ENCODE results near the gene SRBD1. TPM values are rescaled to one million over a fixed set of nuclear protein-coding genes. Genes with fewer than 3 reads are reported as not detected.

Gene SRBD1
- total RNA-seq, 2 donors from 2014 or later = 5.3 to 9.6 TPM

GRCh38 chr2:45622336-45623075 is 11.4 kb upstream of the SRBD1 start:
- TF ChIP-seq, protein P1, sequence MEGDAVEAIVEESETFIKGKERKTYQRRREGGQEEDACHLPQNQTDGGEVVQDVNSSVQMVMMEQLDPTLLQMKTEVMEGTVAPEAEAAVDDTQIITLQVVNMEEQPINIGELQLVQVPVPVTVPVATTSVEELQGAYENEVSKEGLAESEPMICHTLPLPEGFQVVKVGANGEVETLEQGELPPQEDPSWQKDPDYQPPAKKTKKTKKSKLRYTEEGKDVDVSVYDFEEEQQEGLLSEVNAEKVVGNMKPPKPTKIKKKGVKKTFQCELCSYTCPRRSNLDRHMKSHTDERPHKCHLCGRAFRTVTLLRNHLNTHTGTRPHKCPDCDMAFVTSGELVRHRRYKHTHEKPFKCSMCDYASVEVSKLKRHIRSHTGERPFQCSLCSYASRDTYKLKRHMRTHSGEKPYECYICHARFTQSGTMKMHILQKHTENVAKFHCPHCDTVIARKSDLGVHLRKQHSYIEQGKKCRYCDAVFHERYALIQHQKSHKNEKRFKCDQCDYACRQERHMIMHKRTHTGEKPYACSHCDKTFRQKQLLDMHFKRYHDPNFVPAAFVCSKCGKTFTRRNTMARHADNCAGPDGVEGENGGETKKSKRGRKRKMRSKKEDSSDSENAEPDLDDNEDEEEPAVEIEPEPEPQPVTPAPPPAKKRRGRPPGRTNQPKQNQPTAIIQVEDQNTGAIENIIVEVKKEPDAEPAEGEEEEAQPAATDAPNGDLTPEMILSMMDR (IDR thresholded peaks at IDR 0.05) = no peak
- Histone ChIP-seq H3K27me3 (no peaks in the 10 kb centered on the region), H3K36me3 (no peaks in the 10 kb centered on the region), H3K4me1 (no peaks in the 10 kb centered on the region), H3K4me3 (no peak overlapping the region), H3K27ac (no peak overlapping the region), H3K9me3 (no peaks in the 10 kb centered on the region)
- no peak for DNase-seq (ENCODE audit: low spot score)

- no peak for DNase-seq (ENCODE audit: low spot score)
- no peaks in the 10 kb centered on the region for H3K36me3 ChIP-seq
- H3K27me3 ChIP-seq = no peaks in the 10 kb centered on the region
- peaks cover 0 to 11% of the 10 kb centered on the region in 2 donors for H3K4me1 ChIP-seq
- no peaks in the 10 kb centered on the region for H3K9me3 ChIP-seq
- H3K4me3 ChIP-seq = no peak overlapping the region
- TF ChIP-seq, protein P1 (IDR thresholded peaks at IDR 0.05) = no peak
- H3K27ac ChIP-seq = no peak overlapping the region
Observed at GRCh38 chr2:45617496-45617895, 6.4 kb upstream of the SRBD1 start.

DNA sequence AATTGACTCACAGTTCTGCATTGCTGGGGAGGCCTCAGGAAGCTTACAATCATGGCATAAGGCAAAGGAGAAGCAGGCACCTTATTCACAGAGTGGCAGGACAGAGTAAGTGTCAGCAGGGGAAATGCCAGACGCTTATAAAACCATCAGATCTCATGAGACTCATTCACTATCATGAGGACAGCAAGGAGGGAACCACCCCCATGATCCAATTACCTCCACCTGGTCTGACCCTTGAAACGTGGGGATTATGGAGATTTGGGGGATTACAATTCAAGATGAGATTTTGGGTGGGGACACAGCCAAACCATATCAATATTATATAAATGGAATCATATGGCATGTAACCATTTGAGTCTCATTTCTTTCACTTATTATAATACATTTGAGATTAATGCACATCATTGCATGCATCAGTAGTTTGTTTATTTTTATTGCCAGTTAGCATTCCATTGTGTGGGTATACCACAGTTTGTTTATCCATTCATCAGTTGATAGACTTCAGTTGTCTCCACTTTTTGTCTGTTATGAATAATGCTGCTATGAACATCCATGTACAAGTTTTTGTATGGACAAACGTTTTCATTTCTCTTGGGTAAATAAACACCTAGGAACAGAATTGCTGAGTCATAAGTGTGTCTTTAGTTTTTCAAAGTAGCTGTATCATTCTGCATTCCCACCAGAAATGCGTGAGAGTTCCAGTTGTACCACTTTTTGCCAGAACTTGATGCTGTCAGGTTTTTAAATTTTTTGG is 5.8 kb upstream of the SRBD1 start:
- H3K27me3 ChIP-seq = no peaks in the 10 kb centered on the region
- DNase-seq (ENCODE audit: low spot score) = no peak

GRCh38 chr2:45614871-45615415 is 3.9 kb upstream of the SRBD1 start:
- TF ChIP-seq, protein P1 (IDR thresholded peaks at IDR 0.05) = no peak
- no peak overlapping the region for H3K4me3 ChIP-seq
- H3K27me3 ChIP-seq = no peaks in the 10 kb centered on the region
- H3K27ac ChIP-seq = no peak overlapping the region
- H3K9me3 ChIP-seq = no peaks in the 10 kb centered on the region
- peaks cover 0 to 21% of the 10 kb centered on the region in 2 donors for H3K4me1 ChIP-seq
- H3K36me3 ChIP-seq = no peaks in the 10 kb centered on the region
- DNase-seq (ENCODE audit: low spot score) = no peak

More for the DNA sequence above, 5.8 kb upstream of the SRBD1 start:
- TF ChIP-seq, protein P1 (IDR thresholded peaks at IDR 0.05) = no peak
- H3K27ac ChIP-seq = no peak overlapping the region
- no peaks in the 10 kb centered on the region for H3K9me3 ChIP-seq
- no peaks in the 10 kb centered on the region for H3K36me3 ChIP-seq
- H3K4me3 ChIP-seq = no peak overlapping the region
- peaks cover 0 to 12% of the 10 kb centered on the region in 2 donors for H3K4me1 ChIP-seq

DNA sequence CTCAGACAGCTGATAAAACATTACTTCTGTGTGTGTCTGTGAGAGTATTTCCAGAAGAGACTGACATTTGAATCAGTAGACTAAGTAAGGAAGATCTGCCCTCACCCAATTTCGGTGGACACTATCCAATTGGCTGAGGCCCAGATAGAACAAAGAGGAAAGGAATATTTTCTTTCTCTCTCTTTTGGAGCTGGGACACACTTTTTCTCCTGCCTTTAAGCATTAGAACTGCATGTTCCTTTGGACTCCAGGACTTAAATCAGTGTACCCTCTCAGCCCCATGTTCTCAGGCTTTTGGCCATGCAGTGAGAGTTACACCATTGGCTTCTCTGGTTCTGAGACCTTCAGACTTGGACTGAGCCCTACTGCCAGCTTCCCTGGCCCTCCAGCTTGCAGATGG is 3.3 kb upstream of the SRBD1 start:
- DNase-seq (ENCODE audit: low spot score) = no peak
- no peak overlapping the region for H3K27ac ChIP-seq

More for the DNA sequence above, 3.3 kb upstream of the SRBD1 start:
- no peaks in the 10 kb centered on the region for H3K36me3 ChIP-seq
- no peak overlapping the region for H3K4me3 ChIP-seq
- TF ChIP-seq, protein P1 (IDR thresholded peaks at IDR 0.05) = no peak
- peaks cover 0 to 23% of the 10 kb centered on the region in 2 donors for H3K4me1 ChIP-seq
- no peaks in the 10 kb centered on the region for H3K27me3 ChIP-seq
- H3K9me3 ChIP-seq = no peaks in the 10 kb centered on the region

Measured in right atrium auricular region (tissue), 2 donors.